ENCODE results near the gene LRRC7.
"Not testable (repeated sequence)": the region's sequence is repeated elsewhere in the genome, so short reads cannot be mapped to it uniquely, and the experiment has no call there.

LRRC7 gene

DNA sequence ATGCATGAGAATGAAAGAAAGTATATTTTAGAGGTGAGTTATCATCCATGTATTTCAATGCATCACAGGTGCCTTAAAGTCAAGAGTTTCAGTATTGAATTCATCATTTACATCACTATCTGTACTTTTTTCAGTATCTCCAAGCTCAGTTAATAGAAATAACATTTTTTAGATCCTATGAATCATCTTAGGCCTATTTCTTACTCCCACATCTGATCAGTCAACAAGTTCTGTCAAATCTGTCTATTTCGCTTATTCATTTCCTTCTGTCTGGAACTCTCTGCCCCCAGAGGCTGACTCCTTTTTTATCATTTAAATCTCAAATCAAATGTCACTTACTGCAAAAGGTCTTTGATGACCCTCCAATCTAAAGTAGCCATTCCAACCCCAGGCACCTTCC is 295.2 kb downstream of the LRRC7 start:
- no peak for DNase-seq (ENCODE audit: low read depth in 1 of 2, low spot score in 1 of 2)

DNA sequence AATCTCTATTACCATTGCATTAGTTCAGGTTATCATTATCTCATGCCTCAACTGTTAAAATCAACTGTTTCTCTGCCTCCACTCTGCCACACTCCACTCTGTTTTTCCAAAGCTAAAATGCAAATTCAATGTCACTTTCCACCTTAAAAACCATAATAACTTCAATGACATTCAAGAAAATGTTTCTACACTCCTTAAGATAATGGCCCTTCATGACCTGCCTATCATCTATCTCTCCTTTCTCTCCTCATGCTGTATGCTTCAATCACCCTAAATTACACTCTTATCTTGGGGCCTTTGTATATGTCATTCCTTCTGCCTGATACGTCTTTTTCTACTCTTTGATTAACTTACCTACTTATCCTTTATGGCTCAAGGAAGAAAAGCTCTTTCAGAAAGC is 296.0 kb downstream of the LRRC7 start:
- DNase-seq (ENCODE audit: low read depth in 1 of 2, low spot score in 1 of 2), result no peak

DNA sequence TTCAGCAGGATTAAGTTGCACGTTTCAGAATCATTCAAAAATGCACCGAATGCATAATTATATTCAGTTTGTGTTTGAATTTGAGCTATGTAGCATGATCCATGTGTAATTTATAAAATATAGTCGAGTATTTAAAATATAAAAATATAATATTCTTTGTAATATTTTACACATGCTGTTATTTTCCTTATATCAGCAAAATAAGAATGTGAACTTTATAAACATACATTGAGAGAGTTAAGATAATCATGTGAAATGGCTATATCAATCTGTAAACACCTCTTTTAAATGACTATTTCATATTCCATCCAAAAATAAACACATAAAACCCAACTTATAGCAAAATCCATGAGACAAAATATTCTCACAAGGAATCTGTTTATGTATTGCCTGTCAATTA is 303.7 kb downstream of the LRRC7 start:
- no peak for DNase-seq (ENCODE audit: low read depth in 1 of 2, low spot score in 1 of 2)

DNA sequence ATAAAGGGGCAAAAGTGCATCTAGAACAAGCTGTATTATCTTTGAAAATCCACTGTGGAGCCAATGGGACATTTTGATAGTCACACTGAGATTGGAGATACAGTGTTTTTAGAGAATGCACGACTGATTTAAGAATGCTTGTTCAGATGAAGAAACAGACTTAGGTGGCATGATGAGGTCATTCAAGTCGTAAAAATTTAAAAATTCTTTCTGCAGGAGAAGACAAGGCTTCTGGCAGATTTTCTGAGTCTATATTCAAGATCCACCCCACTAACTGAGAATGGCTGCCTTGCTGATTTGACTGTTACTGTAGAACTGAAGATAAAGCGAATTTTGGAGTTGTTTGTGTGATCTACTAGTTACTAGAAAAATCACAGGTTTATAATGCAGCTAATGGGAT is 310.6 kb downstream of the LRRC7 start:
- DNase-seq (ENCODE audit: low read depth in 1 of 2, low spot score in 1 of 2), result no peak

DNA sequence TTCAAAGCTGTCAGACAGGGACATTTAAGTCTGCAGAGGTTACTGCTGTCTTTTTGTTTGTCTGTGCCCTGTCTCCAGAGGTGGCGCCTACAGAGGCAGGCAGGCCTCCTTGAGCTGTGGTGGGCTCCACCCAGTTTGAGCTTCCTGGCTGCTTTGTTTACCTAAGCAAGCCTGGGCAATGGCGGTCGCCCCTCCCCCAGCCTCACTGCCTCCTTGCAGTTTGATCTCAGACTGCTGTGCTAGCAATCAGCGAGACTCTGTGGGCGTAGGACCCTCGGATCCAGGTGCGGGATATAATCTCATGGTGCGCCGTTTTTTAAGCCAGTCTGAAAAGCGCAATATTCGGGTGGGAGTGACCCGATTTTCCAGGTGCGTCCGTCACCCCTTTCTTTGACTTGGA is 320.3 kb downstream of the LRRC7 start:
- not testable (repeated sequence) for DNase-seq (ENCODE audit: low read depth in 1 of 2, low spot score in 1 of 2)

DNA sequence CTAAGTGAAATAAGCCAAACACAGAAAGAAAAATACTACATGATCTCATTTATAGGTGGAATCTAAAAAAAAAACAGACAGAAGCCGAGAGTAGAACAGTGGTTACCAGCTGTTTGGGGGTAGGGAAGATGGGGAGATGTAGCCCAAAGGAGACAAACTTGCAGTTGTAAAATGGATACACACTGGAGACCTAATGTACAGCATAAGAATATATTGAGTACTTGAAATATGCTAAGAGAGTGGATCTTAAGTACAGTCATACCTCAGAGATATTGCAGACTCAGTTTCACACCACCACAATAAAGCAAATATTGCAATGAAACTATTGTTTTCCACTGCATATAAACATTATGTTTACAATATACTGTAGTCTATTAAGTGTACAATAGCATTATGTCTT is 320.9 kb downstream of the LRRC7 start:
- no peak for DNase-seq (ENCODE audit: low read depth in 1 of 2, low spot score in 1 of 2)

DNA sequence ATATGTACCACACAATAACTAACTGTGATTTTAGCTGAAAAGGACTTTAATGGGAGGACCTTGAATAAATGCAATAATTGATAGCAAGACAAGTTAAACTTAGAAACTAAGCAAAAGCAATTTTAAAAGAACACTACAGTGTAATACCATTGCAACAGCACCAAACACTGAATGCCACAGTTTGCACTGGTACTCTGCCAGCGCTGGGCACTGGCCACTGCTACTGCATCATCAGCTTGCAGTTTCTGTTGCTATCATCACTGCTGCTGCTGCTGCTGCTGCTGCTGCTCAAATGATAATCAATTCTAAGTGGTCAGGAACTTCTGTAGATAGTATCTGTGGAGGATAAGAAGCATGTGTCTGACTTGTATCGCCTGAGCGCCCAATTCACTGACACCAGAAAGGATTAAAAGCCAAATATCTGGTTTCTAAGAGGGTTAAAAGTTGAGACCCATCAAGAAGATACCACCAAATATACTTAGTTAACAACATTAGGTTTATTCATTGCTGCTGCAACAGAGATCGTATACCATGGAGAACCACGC is 330.8 kb downstream of the LRRC7 start:
- no peak for DNase-seq (ENCODE audit: low read depth in 1 of 2, low spot score in 1 of 2)

DNA sequence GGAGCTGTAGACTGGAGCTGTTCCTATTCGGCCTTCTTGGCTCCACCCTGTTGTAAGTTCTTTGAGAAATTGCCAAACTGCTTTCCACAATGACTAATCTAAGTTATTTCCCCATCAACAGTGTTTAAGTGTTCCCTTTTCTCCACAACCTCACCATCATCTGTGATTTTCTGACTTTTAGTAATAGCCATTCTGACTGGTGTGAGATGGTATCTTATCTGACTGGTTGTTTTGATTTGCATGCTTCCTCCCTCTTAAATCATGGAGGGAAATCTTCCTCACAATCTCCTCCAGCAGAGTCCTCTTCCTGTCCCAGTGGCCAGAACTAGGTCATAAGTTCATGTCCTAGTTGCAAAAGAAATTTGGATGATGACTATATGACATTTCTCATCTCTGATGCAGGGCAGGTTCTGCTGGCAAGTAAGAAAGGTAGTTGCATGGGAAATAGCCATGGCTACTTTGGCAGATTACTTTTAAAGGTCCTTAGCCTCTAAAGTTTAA is 343.6 kb downstream of the LRRC7 start:
- DNase-seq (ENCODE audit: low read depth in 1 of 2, low spot score in 1 of 2), result no peak

DNA sequence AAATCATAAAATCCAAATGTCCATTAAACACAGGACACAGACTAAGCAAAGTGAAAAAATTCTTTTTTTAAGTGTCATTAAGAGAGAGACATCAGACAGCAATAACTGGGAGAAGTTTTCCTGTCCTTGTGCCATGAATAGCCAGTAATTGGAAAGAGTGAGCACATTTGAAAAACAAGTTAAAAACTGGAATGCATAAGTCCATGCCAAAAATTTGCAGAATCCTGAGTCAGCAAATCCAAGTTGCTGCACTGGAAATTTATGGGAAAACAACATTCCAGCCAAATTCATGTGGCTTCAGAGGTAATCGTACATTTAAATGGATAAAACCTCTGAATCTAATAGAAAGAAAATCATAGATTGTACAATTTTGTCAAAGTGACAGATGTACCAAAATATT is 346.3 kb downstream of the LRRC7 start:
- DNase-seq (ENCODE audit: low read depth in 1 of 2, low spot score in 1 of 2), result no peak

DNA sequence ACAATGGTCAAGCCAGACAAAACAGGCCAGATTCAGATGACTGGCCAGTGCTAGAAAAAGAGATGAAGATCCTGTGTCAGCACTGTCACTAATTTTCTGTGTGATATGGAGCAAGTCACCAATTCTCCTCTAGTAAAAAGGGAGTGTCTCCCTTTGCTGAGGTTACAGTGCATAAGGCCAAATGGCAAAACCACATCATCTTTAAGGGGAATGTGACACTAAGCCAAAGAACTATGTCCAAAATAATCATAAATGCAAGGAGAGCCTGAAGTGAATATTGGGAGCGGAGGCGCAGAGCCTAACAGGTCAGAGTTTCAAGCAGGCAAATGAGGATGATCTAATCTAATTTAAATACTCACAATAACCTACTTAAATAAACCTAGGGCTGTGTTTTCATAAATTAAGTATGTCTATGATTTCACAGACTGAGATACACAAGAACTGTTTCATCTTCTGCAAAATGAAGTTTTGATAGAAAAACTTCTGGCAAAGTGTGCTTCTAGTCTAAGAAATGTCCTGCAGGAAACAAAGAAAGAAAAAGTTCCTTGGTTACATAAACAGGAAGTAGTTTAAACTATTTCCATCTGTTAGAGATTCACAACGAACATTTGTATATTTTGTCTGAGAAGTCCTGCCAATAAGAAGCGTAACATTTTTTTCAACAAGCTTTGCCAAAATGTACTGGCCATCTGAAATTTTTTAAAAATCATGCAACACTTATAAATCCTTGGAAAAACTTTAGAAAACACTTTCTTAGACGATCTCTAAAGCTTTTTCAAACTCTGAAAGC is 347.4 kb downstream of the LRRC7 start:
- DNase-seq (ENCODE audit: low read depth in 1 of 2, low spot score in 1 of 2), result no peak

DNA sequence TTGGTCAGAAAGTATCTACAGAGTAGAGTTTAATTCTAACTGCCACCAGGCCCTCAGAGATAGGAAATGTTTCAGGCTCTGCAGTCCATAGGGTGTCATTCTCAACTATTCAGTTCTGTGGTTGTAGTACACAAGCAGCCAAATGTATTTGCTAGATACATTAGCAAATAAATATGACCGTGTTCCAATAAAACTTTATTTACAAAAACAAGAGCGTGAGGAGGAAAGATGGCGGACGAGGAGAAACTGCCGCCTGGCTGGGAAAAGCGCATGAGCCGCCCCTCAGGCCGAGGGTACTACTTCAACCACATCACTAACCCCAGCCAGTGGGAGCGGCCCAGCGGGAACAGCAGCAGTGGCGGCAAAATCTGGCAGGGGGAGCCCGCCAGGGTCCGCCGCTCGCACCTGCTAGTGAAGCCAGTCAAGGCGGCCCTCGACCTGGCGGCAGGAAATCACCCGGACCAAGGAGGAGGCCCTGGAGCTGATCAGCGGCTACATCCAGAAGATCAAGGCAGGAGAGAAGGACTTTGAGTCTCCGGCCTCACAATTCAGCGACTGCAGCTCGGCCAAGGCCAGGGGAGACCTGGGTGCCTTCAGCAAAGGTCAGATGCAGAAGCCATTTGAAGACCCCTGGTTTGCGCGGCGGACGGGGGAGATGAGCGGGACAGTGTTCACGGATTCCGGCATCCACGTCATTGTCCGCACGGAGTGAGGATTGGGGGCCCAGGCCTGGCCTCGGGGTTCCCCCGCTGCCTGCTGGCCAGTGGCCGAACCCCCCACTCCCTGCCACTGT is 351.6 kb downstream of the LRRC7 start:
- DNase-seq (ENCODE audit: low read depth in 1 of 2, low spot score in 1 of 2), result no peak

DNA sequence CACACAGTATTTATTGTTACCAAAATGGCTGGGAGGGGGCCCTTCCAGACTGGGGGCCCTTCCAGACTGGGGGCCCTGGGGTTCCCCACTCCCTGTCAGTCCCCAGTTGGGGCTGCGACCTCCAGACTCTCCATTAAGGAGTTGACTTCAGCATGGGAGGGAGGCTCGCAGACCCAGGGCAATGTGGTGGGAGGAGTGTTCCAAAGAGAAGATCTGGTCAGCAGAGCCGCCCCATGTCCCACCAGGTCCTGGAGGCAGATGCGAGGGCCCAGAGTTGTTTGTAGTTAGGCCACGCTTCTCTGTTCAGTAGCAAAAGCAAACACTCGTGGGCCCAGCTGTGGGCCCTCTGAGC is 352.2 kb downstream of the LRRC7 start:
- no peak for DNase-seq (ENCODE audit: low read depth in 1 of 2, low spot score in 1 of 2)

DNA sequence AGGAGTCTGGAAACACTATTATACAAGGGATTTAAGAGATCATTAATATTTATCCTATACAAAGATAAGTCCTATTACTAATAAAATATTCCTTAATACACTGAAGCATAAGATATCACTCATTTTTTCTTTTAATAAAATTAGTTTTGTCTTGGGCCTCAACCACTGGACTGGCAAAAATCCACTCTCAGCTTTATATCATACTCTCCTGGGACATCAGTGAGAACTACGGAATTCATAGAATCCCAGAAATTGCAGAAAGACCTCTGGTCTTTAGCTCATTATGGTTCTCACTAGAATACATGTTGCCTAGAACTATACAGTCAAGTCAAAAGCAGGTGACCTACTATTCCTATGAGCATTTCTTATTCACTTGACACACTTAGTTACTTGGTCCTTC is 352.7 kb downstream of the LRRC7 start:
- no peak for DNase-seq (ENCODE audit: low read depth in 1 of 2, low spot score in 1 of 2)

DNA sequence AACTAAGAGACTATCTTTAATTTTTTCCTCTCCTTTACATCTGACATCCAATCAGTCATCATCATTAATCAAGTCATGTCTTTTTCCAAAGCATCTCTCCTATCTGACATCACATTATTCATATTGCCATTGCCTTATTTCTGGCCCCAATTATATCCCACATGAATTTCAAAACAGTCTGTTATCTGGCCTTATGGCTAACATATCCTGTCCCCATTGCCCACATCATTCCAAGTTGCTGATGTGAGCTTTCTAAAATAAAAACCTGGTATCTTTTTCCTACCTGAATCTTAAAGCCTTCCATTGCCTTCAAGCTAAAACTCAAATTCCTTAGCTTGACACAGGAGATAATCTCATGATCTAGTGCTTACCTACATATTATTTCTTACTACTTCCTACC is 353.8 kb downstream of the LRRC7 start:
- DNase-seq (ENCODE audit: low read depth in 1 of 2, low spot score in 1 of 2), result no peak

DNA sequence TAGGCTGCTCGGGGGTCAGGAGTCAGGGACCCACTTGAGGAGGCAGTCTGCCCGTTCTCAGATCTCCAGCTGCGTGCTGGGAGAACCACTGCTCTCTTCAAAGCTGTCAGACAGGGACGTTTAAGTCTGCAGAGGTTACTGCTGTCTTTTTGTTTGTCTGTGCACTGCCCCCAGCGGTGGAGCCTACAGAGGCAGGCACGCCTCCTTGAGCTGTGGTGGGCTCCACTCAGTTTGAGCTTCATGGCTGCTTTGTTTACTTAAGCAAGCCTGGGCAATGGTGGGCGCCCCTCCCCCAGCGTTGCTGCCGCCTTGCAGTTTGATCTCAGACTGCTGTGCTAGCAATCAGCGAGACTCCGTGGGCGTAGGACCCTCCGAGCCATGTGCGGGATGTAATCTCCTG is 360.5 kb downstream of the LRRC7 start:
- DNase-seq (ENCODE audit: low read depth in 1 of 2, low spot score in 1 of 2), result not testable (repeated sequence)

DNA sequence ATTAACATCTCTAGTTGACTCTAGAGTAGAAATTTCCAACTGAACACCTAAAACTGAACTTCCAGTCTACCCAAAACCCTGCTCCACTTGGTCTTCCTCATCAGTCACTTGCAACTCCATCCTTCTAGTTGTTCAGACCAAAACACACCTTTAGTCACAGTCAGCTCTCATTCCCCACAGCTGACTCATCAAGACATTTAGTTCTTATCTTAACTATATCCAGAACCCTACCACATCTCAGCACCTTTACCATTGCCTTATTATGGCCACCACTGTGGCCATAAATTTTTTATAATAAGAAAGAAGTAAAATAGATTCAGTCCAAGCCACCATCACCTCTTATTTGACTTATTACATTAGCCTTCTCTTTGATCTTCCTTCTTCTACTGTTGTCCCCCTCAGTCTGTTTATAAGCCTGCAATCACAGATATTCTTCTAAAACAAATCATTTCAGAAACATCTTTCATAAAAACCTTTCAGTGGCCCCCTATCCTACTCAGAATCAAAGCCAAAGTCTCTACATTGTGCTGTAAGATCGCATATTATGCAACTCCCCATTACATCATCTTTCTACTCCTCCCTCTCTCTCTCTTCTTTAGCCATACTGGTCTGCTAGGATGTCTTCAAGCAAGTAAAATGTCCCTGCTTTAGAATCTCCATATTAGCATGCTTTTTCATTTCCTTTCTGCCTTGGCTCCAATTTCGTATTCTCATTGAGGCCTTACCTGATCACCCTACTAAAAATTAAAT is 361.8 kb downstream of the LRRC7 start:
- DNase-seq (ENCODE audit: low read depth in 1 of 2, low spot score in 1 of 2), result no peak

DNA sequence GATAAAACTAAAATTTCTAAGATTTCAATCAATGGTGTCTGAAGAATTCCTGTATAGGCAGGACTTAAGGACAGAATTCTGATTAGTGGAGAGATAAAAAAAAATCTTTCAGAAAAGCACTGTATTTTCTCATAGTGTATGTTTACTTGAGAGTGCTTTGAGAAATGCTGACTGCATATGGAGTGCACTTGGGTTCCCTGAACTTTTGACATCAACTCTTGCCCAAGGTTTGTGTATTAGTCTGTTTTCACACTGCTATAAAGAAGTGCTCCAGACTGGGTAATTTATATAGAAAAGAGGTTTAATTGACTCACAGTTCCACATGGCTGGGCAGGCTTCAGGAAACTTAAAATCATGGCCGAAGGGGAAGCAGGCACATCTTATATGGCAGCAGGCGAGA is 362.7 kb downstream of the LRRC7 start:
- no peak for DNase-seq (ENCODE audit: low read depth in 1 of 2, low spot score in 1 of 2)

DNA sequence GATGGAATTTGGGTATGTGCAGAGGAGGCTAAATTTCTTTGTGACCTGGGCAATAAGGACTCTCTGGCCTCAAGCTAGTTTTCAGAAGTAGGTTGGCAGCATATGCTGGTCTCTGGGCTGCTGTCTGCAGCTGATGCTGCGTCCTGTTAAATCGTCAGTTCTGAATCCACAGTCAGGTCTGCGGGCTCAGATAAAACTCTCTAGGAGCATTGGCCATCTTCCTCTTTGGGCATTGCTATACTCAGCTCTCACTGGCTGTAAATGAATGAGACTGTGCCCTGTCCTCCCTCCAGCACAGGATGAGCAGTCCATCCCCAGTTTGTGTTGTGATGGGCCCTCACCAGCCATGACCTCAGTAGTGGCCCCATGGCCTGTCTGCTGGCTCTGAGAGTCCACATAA is 365.0 kb downstream of the LRRC7 start:
- no peak for DNase-seq (ENCODE audit: low read depth in 1 of 2, low spot score in 1 of 2)

DNA sequence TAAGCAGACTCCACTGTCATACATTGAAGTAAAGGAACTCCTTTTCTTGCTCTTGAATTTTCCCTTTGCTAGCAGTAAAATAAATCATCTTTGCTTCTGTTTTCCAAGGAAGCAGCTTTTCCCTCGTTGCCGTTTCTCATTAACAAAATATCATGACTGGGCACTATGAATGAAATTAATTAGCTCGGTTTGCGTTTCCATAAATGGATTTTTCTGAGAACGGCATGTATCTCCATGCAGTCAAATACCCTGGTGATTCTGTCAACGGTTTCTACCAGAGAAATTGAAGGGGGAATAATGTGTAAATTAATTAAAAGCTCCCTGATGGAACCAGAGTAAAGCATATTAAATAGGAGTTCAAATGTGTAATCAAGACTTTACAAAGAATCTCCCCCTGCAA is 372.5 kb downstream of the LRRC7 start:
- DNase-seq (ENCODE audit: low read depth in 1 of 2, low spot score in 1 of 2), result no peak

DNA sequence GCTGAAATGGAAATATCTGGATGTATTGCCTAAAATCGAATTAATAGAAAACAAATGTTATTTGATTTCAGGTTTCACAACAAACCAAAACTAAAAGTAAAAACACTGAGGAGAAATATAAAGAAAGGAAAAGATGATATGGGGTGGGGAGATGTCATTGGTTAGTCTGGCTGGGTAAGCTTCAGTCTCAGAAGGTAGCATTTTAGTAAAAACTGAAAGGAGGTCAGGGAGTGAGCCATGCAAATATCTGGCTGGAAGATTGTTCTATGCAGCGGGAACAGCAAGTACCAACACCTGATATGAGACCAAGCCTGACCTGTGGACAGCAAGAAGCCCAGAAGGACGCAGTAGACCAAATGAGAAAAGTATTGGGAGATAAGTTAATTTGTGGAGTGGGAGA is 373.1 kb downstream of the LRRC7 start:
- no peak for DNase-seq (ENCODE audit: low read depth in 1 of 2, low spot score in 1 of 2)

DNA sequence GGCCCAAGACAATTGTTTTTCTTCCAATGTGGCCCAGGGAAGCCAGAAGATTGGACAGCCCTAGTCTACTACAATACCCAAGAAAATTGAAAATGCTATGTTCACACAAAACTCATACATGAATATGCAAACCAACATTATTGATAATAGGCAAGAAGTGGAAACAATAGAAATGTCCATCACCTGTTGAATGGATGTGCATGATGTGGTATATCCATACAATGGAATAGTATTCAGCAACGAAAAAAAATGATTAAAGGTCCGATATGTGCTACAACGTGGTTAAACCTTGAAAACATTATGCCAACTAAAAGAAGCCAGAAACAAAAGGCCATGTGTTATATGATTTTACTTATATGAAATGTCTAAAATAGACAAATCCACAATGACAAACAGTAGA is 375.3 kb downstream of the LRRC7 start:
- DNase-seq (ENCODE audit: low read depth in 1 of 2, low spot score in 1 of 2), result no peak

DNA sequence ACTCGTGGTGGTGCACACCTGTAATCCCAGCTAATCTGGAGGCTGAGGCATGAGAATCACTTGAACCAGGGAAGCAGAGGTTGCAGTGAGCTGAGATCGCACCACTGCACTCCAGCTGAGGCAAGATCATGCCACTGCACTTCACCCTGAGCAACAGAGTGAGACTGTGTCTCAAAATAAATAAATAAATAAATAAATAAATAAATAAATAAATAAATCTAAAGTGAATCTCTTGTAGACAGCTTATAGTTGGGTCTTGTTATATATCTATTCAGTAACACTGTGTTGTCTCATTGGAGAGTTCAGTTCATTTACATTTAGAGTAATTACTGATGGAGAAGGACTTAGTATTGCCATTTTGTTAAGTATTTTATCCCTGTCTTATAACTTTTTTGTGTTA is 379.2 kb downstream of the LRRC7 start:
- DNase-seq (ENCODE audit: low read depth in 1 of 2, low spot score in 1 of 2), result no peak
